ENCODE data around the gene NAIP. TPM values are rescaled to one million over a fixed set of nuclear protein-coding genes. Genes with fewer than 3 reads are reported as not detected.
"Not testable (repeated sequence)": the region's sequence is repeated elsewhere in the genome, so short reads cannot be mapped to it uniquely, and the experiment has no call there.

NAIP gene
- total and polyA plus RNA-seq, 2 of the 8 experiments (the other 6 are each of a cell fraction or from before 2014, with no cell fraction given), result 2.1 to 4.4 TPM

DNA sequence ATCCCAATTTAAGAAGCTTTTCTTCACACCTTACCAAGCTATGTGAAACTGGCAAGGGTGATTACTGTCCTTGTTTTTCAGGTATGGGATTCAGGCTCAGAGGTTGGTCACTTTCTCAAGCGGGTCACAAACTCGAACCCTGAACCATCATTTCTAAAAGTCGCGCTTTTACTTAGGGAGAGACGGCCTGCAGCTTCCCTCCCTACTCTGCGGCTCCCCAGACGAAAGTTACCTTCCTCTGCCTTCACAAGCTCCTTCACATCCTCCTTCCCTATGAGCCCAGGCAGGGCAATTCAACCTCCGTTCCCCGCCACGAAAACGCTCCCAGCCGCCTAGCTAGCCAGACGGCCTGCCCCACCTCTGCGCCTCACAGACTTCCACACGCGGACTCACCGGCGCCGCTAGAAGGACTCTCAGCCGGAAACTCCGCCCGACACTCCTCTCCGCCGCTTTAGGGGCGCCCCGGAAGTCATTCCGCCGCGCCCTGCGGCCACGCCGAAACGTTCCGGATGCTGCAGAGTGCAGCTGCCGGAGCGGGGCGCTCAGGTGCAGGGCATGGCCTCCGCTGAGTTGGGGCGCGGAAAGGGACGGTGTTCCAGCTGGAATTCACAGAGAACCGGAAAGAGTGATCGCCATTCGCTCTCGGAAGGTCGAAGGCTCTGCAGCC lies 42.3 kb upstream of the NAIP start, which contains the start of gene GTF2H2:
GTF2H2 (minus strand) TSS at position 415 of the 667 bp plus-strand sequence. CDS start 4,913 bp downstream, outside the sequence.
- H2BK20ac ChIP-seq (ENCODE audit: low read length); H3K14ac ChIP-seq (ENCODE audit: insufficient read length); H3K9ac ChIP-seq (replicated peaks in 1 of 4; ENCODE audit: extremely low read depth in 1 of 4, low read depth in 3 of 4, low read length in 3 of 4); H2BK120ac ChIP-seq (replicated peaks; ENCODE audit: low read depth, low read length); H3K4ac ChIP-seq (replicated peaks; ENCODE audit: insufficient read length, low read depth, low read length); H3K4me3 ChIP-seq (ENCODE audit: extremely low read depth in 1 of 4, insufficient read depth in 2 of 4, low read depth in 3 of 4, low read length in 4 of 4); H2BK12ac ChIP-seq (ENCODE audit: low read depth, low read length); H4K91ac ChIP-seq (replicated peaks; ENCODE audit: insufficient read length, low read length); POLR2A ChIA-PET (ENCODE audit: partially characterized antibody); H3K27me3 ChIP-seq (replicated peaks in 1 of 4; ENCODE audit: control insufficient read depth in 3 of 4, extremely low read depth in 1 of 4, insufficient read depth in 3 of 4, low read length in 3 of 4); FAIRE-seq; H2AFZ ChIP-seq (ENCODE audit: low read length); H4K20me1 ChIP-seq (replicated peaks in 1 of 2; ENCODE audit: control insufficient read depth in 1 of 2, insufficient read depth in 2 of 2, low read length in 2 of 2); DNase-seq (ENCODE audit: low read depth in 1 of 2, low spot score in 2 of 2); H3K36me3 ChIP-seq (ENCODE audit: control insufficient read depth in 2 of 4, insufficient read depth in 4 of 4, low read length in 3 of 4); H3K23ac ChIP-seq (ENCODE audit: insufficient read length); H3K56ac ChIP-seq (replicated peaks; ENCODE audit: insufficient read length, low read depth, low read length); CTCF ChIA-PET (ENCODE audit: partially characterized antibody); H2AK5ac ChIP-seq (ENCODE audit: low read depth, low read length); H4K5ac ChIP-seq (ENCODE audit: insufficient read length, low read depth, low read length); H3K79me2 ChIP-seq (ENCODE audit: control insufficient read depth in 1 of 2, insufficient read depth in 2 of 2, low read length in 2 of 2); H4K8ac ChIP-seq (ENCODE audit: extremely low read depth, insufficient read depth, low read length); H3K18ac ChIP-seq (ENCODE audit: extremely low read depth, low read length); H2BK15ac ChIP-seq (ENCODE audit: low read length); H3K4me2 ChIP-seq (ENCODE audit: insufficient read depth in 1 of 2, low read depth in 2 of 2, low read length in 2 of 2); H3K9me3 ChIP-seq (ENCODE audit: insufficient read depth in 2 of 2, low read depth in 1 of 2, low read length in 1 of 2); H2BK5ac ChIP-seq (ENCODE audit: low read depth, low read length); H3K79me1 ChIP-seq (ENCODE audit: low read depth, low read length); H3K23me2 ChIP-seq (ENCODE audit: low read depth, low read length); H3K27ac ChIP-seq (ENCODE audit: low read depth, low read length); H3K4me1 ChIP-seq (replicated peaks in 1 of 4; ENCODE audit: control insufficient read depth in 3 of 4, insufficient read depth in 4 of 4, low read length in 3 of 4): not testable (repeated sequence)
- no CpG with 5 or more reads among the region's 46 CpGs for WGBS, 2 experiments (ENCODE audit: extremely low coverage in 1 of 2, insufficient coverage in 1 of 2, insufficient read length in 1 of 2, insufficient replicate concordance in 2 of 2, low coverage in 1 of 2, low lambda C conversion rate in 2 of 2, missing lambda C conversion rate in 1 of 2)

DNA sequence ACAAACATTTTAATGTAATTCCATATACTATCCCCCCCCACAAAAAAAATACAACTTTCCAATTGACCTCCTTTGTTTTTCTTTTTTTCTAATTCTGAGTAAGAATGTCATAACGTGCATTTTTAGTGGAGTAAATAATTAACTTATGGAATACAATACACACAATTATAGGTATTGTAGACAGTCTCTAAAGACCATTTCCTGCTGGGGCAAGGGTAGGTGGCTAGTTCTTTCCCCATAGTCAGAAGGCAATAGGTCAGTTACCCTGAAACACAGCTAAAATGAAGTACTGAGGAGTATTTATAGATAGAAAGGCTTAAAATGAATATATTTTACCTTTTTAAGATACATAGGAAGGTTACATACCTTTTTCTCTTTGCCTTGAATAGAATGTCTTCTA lies 36.2 kb upstream of the NAIP start:
- H3K4me1 ChIP-seq (replicated peaks in 1 of 4; ENCODE audit: control insufficient read depth in 3 of 4, insufficient read depth in 4 of 4, low read length in 3 of 4); FAIRE-seq; H3K18ac ChIP-seq (ENCODE audit: extremely low read depth, low read length); H2AK5ac ChIP-seq (ENCODE audit: low read depth, low read length); H2AFZ ChIP-seq (ENCODE audit: low read length); H3K56ac ChIP-seq (replicated peaks; ENCODE audit: insufficient read length, low read depth, low read length); H3K79me1 ChIP-seq (ENCODE audit: low read depth, low read length); H4K91ac ChIP-seq (replicated peaks; ENCODE audit: insufficient read length, low read length); H3K23me2 ChIP-seq (ENCODE audit: low read depth, low read length); H3K23ac ChIP-seq (ENCODE audit: insufficient read length); H3K9ac ChIP-seq (replicated peaks in 1 of 4; ENCODE audit: extremely low read depth in 1 of 4, low read depth in 3 of 4, low read length in 3 of 4); H2BK15ac ChIP-seq (ENCODE audit: low read length); H2BK5ac ChIP-seq (ENCODE audit: low read depth, low read length); H2BK120ac ChIP-seq (replicated peaks; ENCODE audit: low read depth, low read length); DNase-seq (ENCODE audit: low read depth in 1 of 2, low spot score in 2 of 2); H2BK20ac ChIP-seq (ENCODE audit: low read length); H3K14ac ChIP-seq (ENCODE audit: insufficient read length); POLR2A ChIA-PET (ENCODE audit: partially characterized antibody); H3K27ac ChIP-seq (ENCODE audit: low read depth, low read length); CTCF ChIA-PET (ENCODE audit: partially characterized antibody); H3K4me3 ChIP-seq (ENCODE audit: extremely low read depth in 1 of 4, insufficient read depth in 2 of 4, low read depth in 3 of 4, low read length in 4 of 4); H3K9me3 ChIP-seq (ENCODE audit: insufficient read depth in 2 of 2, low read depth in 1 of 2, low read length in 1 of 2); H3K4ac ChIP-seq (replicated peaks; ENCODE audit: insufficient read length, low read depth, low read length); H3K4me2 ChIP-seq (ENCODE audit: insufficient read depth in 1 of 2, low read depth in 2 of 2, low read length in 2 of 2); H3K36me3 ChIP-seq (ENCODE audit: control insufficient read depth in 2 of 4, insufficient read depth in 4 of 4, low read length in 3 of 4); H4K8ac ChIP-seq (ENCODE audit: extremely low read depth, insufficient read depth, low read length); H4K5ac ChIP-seq (ENCODE audit: insufficient read length, low read depth, low read length); H4K20me1 ChIP-seq (replicated peaks in 1 of 2; ENCODE audit: control insufficient read depth in 1 of 2, insufficient read depth in 2 of 2, low read length in 2 of 2); H3K27me3 ChIP-seq (replicated peaks in 1 of 4; ENCODE audit: control insufficient read depth in 3 of 4, extremely low read depth in 1 of 4, insufficient read depth in 3 of 4, low read length in 3 of 4); H3K79me2 ChIP-seq (ENCODE audit: control insufficient read depth in 1 of 2, insufficient read depth in 2 of 2, low read length in 2 of 2); H2BK12ac ChIP-seq (ENCODE audit: low read depth, low read length): not testable (repeated sequence)
- no CpG with 5 or more reads among the region's 1 CpG for WGBS, 2 experiments (ENCODE audit: extremely low coverage in 1 of 2, insufficient coverage in 1 of 2, insufficient read length in 1 of 2, insufficient replicate concordance in 2 of 2, low coverage in 1 of 2, low lambda C conversion rate in 2 of 2, missing lambda C conversion rate in 1 of 2)

Data from H1 (cell line).